HG03457 (cell line): ENCODE measurements around the gene PNMA8C.
"Not testable (repeated sequence)": the region's sequence is repeated elsewhere in the genome, so short reads cannot be mapped to it uniquely, and the experiment has no call there.

ENCODE experiments used
- ATAC-seq: cut with Tn5 transposase; IDR thresholded peaks from one replicate; pipeline ENCODE4 v1.9.1; 2021; ENCODE audit warnings: moderate number of reproducible peaks; ENCODE audit not compliant: unreplicated experiment

Gene PNMA8C

GRCh38 chr19:46447824-46448223, 19.1 kb upstream of the PNMA8C start:
- ATAC-seq: no peak

- ATAC-seq: no peak
These were observed 18.3 kb upstream of the PNMA8C start for GRCh38 chr19:46447006-46447405.

GRCh38 chr19:46446021-46446420, 17.3 kb upstream of the PNMA8C start:
- ATAC-seq: no peak

- ATAC-seq: no peak
These were observed 14.2 kb upstream of the PNMA8C start for GRCh38 chr19:46442808-46443450.

GRCh38 chr19:46441866-46442265, 13.1 kb upstream of the PNMA8C start:
- ATAC-seq: no peak

- ATAC-seq: not testable (repeated sequence)
These were observed 7.0 kb upstream of the PNMA8C start for GRCh38 chr19:46435689-46436088.

- no peak for ATAC-seq
These were observed 6.3 kb upstream of the PNMA8C start for GRCh38 chr19:46435009-46435408.

GRCh38 chr19:46433470-46433869, 4.7 kb upstream of the PNMA8C start:
- not testable (repeated sequence) for ATAC-seq

GRCh38 chr19:46431824-46432223, 3.1 kb upstream of the PNMA8C start:
- ATAC-seq: no peak

GRCh38 chr19:46429999-46430398, 1.3 kb upstream of the PNMA8C start:
- no peak for ATAC-seq

- ATAC-seq: no peak
These were observed 1.2 kb downstream of the PNMA8C start for GRCh38 chr19:46427518-46428045.

GRCh38 chr19:46426506-46427162, 2.1 kb downstream of the PNMA8C start:
- ATAC-seq: no peak

GRCh38 chr19:46426035-46426505, 2.7 kb downstream of the PNMA8C start:
- ATAC-seq: no peak

- ATAC-seq: no peak
These were observed 5.5 kb downstream of the PNMA8C start for GRCh38 chr19:46423188-46423587.

GRCh38 chr19:46422344-46422743, 6.4 kb downstream of the PNMA8C start:
- no peak for ATAC-seq

- ATAC-seq: no peak
These were observed 8.7 kb downstream of the PNMA8C start for GRCh38 chr19:46420056-46420455.

- not testable (repeated sequence) for ATAC-seq
These were observed 12.7 kb downstream of the PNMA8C start for GRCh38 chr19:46415804-46416709.

GRCh38 chr19:46414899-46415298, 13.8 kb downstream of the PNMA8C start:
- not testable (repeated sequence) for ATAC-seq

- no peak for ATAC-seq
These were observed 15.3 kb downstream of the PNMA8C start, which contains the start of gene CCDC8 for GRCh38 chr19:46413262-46414031. Gene CCDC8 (minus strand): TSS chr19:46413564. CDS start chr19:46412810, 754 bp downstream.

- no peak for ATAC-seq
These were observed 16.0 kb downstream of the PNMA8C start for GRCh38 chr19:46412650-46413261.
